ENCODE results near the gene CD79A. TPM values are rescaled to one million over a fixed set of nuclear protein-coding genes. Genes with fewer than 3 reads are reported as not detected.

Gene CD79A
- polyA plus RNA-seq, 1 donor from 2014 or later, result not detected

Small RNA genes lying within 50 kb of the gene (small RNA-seq; reads per million reads assigned to genes)
- 0.03 to 4.7 (median 1.5) reads per million in 3 experiments for gene MIR6797

Other genes with a start within 250 kb of the CD79A start
- not detected in 2 replicates for gene CEACAM7, start 189.0 kb upstream of the CD79A start, polyA plus RNA-seq
- gene CEACAM5, start 168.7 kb upstream of the CD79A start, polyA plus RNA-seq, result not detected in 2 replicates
- gene CEACAM6, start 121.7 kb upstream of the CD79A start, polyA plus RNA-seq, result not detected in 2 replicates
- not detected in 2 replicates for gene CEACAM3, start 80.7 kb upstream of the CD79A start, polyA plus RNA-seq
- gene LYPD4, start 32.6 kb upstream of the CD79A start, polyA plus RNA-seq, result not detected in 2 replicates
- gene DMRTC2, start 32.2 kb upstream of the CD79A start, polyA plus RNA-seq, result not detected in 2 replicates
- gene RPS19, start 17.0 kb upstream of the CD79A start, polyA plus RNA-seq, result 783 and 1,001 TPM in 2 replicates
- gene ARHGEF1, start 5.9 kb downstream of the CD79A start, polyA plus RNA-seq, result 12.0 and 13.6 TPM in 2 replicates
- 0.31 and 0.52 TPM in 2 replicates for gene ERFL, start 51.2 kb downstream of the CD79A start, polyA plus RNA-seq
- 279 and 290 TPM in 2 replicates for gene RABAC1, start 82.0 kb downstream of the CD79A start, polyA plus RNA-seq
- gene ATP1A3, start 117.0 kb downstream of the CD79A start, polyA plus RNA-seq, result 36.2 and 53.6 TPM in 2 replicates
- gene GRIK5, start 192.9 kb downstream of the CD79A start, polyA plus RNA-seq, result 22.4 and 28.3 TPM in 2 replicates
- 7.0 and 11.0 TPM in 2 replicates for gene ZNF574, start 198.9 kb downstream of the CD79A start, polyA plus RNA-seq

Data from neural cell (in vitro differentiated cells).